ENCODE results near the gene RECK.

Gene RECK

DNA sequence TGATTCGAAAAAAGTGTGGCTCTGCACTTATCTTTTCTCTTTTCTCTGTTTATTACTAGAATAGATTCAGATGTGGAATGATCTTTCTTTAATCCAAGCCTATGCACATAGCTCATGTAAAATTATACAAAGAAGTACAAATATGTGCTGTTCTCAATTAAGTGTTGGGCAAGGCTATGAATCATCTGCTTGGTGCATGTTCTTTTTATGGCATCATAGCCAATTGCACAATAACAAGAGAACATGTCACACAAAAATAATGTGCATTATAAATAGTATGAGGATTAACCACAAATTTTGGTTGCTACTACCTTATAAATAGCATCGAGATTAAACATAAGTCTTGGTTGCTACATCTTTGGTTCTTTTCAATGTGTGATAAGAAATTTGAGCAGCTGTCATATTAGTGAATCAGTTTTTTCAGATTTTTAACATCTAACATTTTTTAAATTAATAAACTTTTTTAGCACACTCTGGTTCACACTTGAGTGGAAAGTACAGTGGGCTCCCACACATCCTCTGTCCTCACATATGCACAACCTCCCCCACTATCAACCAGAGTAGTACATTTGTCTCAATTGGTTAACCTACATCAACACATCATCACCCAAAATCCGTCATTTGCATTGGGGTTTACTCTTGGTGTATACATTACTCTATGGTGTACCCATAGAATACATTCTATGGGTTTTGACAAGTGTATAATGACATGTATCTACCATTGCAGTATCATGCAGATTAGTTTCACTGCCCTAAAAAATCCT lies 6.8 kb upstream of the RECK start:
- no peak for DNase-seq

DNA sequence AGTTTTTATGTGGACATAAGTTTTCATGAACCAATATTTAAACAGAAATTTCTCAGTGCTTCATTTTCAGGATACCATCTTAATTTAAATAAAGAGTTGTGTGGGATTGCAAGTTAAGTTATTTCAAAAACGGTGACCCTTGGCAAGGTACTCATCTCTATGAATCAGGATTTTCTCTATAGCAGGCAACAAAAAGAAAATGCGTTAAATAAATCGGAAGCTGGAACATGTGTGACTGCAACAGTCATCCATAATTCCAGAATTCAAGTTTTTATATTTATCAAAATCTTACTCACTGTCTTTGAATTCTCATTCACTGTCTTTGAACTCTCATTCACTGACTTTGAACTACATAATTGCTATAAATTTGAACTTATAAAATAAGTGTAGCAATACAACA lies 5.8 kb upstream of the RECK start:
- no peak for DNase-seq

GRCh38 chr9:36031774-36032555 lies 4.7 kb upstream of the RECK start:
- DNase-seq = no peak

DNA sequence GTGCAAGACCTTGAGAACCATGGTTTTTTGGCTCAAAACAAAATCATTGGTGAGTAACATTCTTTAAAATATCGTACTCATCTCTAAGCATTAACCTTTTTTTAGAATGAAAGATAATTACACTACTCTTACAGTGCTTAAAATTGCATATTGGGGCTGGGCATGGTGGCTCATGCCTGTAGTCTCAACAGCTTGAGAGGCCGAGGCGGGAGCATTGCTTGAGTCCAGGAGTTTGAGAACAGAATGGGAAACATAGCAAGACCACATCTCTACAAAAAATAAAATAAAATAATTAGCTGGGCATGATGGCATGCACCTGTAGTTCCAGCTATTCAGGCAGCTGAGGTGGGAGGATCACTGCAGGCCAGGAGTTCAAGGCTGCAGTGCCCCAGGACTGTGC lies 2.9 kb upstream of the RECK start:
- no peak for DNase-seq

GRCh38 chr9:36034234-36034633 lies 2.5 kb upstream of the RECK start:
- no peak for DNase-seq

DNA sequence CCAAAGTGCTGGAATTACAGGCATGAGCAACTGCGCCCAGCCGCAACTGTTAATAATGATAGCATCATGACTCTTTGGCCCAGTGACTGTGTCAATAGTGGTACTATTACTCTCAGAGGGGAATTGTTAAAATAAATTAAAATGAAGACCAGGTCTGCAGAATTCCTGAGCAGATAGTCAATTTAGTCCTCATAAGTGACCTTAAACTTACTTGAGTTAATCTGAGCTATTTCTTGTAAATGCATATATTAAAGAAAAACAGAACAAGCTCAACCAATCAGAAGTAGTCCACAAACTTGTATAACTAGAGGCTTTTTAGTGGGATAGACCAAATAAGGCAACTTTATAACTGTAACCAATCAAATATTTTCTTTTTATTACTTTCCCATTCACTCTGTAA lies 1.7 kb upstream of the RECK start:
- no peak for DNase-seq

- no peak for DNase-seq
These were observed 397 bp upstream of the RECK start for GRCh38 chr9:36036253-36036779.

DNA sequence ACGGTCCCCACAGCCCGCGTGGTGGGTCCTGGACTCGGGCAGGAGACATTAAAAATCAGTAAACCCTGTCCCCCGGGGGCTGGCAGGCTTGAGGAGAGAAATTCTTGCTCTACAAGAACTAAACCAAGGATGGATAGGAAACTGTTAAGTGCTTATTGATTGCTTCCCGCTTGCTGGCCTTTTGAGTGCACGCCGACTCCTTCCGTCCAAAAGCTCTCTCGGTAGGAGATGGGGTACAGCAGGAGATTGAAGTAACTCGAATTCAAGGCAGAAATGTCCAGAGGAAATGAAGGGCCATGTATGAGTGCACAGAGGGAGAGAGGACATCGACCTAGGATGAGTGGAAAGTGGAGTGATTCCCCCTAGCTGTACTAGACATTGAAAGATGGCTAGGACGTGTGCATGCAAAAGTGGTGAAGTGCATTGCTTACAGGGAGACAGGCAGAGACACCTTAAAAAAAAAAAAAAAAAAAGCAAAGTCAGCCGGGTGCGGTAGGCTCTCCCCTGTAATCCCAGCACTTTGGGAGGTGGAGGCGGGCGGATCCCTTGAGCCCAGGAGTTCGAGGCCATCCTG lies 923 bp downstream of the RECK start:
- no peak for DNase-seq

DNA sequence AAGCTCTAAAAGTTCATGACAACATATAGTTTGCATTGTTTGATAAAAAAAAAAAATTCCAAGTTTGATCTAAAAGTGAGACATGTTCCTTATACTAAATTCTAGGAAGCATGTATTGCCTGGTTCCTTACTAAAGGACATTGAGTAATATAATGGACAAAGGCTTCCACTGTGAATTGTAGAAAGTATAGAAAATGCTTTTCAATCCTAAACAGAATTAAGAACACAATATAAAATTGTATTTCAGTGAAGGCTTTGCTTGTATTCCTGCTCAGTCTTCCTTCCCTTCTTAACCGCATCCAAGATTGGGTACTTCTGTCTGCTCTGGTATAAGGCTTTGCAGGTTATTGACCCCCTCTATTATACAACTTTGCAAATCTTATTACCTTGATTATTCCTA lies 2.4 kb downstream of the RECK start:
- DNase-seq = no peak

- DNase-seq = no peak
These were observed 3.0 kb downstream of the RECK start for GRCh38 chr9:36039696-36040095.

DNA sequence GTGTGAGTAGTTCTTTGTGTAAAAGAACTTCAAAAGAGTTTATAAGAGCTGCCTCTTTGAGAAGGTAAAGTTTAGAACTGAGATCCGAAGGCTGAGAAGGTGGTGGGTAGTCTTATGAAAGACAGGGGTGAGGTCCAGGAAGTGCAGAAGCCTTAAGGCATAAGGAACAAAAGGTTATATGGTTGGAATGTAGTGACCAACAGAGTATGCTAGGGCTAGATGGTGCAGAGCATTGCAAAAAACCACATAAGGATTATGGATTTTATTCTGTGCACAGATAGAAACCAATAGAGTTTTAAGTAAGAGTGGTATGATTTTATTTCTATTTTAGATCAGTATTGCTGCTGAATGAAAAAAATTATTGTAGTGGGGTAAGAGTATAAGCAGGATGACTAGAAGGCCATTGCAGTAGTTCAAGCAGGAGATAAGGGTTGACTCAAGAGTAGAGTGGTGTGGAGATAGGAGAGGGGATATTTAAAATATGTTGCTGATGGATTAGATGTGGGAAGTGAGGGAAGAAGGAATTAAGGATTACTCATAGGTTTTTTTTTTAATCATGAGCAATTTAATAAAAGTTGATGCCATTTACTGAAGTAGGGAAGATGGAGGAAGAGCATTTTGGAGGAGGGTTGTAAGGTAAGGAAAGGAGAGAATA lies 3.7 kb downstream of the RECK start:
- DNase-seq = no peak

GRCh38 chr9:36041506-36041905 lies 4.8 kb downstream of the RECK start:
- no peak for DNase-seq

DNA sequence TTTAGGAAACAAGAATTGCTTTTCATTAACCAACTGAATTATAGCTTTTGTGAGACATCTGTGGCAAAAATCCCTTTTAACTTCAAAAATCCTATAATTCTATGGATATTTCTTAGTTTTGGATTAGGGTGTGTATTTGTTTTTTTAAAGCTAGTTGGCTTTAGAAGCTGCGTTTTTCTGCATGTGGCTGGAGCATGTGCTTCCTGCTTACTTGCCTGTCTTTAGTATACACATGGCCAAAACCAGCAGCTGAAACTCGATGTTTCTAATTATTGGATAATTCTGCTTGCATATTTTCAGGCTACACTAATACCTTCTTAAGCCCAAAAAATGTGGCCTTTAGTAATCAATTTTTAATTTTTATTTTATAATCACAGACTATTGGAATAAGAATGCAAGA lies 8.9 kb downstream of the RECK start:
- DNase-seq = no peak

GRCh38 chr9:36046923-36047322 lies 10.2 kb downstream of the RECK start:
- DNase-seq = no peak

DNA sequence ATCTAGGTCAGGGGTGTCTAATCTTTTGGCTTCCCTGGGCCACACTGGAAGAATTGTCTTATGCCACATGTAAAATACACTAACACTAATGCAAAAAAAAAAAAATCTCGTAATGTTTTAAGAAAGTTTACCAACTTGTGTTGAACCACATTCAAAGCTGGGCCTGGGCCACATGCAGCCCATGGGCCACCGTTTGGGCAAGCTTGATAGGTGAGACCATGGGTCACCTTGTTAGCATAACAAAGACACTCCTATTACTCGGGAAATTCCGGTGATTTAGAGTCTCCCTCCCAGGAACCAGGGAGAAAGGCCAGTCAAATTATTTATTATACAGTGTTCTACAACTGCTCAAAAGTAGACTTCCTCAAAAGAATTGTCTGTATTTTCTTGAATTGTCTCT lies 12.7 kb downstream of the RECK start:
- no peak for DNase-seq

- DNase-seq = no peak
These were observed 13.8 kb downstream of the RECK start for GRCh38 chr9:36050476-36050875.

DNA sequence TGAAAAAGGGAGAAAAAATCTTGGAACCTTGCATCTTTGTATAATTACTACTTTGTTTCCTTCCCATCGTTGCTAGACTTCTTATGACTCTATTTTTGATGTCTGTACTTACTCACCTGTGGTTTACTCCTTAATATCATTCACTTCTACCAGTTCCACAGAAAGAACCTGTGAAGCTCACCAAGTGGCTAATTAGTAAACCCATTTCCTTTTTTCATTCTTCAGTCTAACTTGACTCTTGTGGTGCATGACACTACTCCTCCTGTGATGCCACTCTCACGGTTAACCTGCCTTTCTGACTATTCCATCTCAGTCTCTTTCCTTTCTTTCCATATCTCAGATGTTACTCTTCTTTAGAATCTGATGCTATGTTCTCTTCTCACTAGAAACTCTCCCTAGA lies 14.6 kb downstream of the RECK start:
- no peak for DNase-seq

- no peak for DNase-seq
These were observed 17.3 kb downstream of the RECK start for GRCh38 chr9:36053971-36054370.

- DNase-seq = no peak
These were observed 20.2 kb downstream of the RECK start for GRCh38 chr9:36056896-36057295.

DNA sequence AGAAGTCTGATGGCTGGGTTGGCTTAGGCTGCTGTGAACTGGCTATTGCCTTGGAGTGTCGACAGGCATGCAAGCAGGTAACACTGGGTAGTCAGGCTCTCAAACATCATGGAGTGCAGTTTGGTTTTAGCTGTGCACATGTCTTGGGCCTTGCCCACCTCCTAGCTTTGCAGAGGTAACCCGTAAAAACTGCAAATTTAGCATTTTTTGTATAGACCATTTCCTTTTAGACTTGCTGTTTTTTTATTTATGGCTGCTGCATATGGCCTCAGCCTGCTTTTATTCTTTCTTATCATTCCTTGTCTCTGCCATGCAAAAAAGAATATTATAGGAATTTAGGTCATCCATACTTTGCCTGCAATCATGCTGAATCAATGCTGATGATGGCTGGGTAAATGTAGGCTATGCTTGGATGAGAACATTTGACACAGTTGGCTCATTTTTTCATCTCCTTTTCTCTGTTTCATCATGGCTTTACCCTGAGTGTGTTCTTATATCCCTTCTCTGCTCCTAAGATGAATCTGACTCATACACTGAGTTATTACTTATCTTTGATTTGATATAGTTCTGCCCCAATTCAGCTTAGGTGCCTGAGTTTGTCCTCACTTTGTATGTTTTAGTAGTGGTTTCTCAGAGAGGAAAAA lies 27.2 kb downstream of the RECK start:
- no peak for DNase-seq

DNA sequence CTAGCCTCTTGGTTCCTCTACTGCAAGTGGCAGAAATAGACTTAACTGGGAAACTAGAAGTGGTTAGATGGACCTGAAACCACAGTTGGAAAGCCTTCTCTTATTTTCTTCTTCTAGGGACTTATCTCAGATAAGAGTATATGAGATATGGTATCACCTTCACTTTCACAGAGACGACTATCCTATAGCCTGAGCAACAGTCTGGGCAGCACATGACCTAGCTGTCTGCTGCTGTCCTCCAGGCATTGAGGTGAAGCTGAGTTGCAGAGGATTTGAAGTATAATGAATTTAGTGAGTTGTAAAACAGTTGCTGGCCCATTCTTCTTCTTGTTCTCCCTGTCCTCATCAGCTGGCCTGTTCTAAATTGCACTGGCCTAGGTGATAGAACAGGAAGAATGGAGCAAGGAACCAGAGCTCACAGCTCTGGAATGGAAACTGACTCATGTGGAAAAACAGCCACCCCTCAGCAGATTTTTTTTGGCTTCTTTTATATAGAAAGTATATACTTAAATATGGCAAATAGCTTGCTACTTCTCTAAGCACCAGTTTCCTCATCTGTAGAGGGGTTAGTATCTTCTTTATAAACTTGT lies 27.8 kb downstream of the RECK start:
- no peak for DNase-seq

DNA sequence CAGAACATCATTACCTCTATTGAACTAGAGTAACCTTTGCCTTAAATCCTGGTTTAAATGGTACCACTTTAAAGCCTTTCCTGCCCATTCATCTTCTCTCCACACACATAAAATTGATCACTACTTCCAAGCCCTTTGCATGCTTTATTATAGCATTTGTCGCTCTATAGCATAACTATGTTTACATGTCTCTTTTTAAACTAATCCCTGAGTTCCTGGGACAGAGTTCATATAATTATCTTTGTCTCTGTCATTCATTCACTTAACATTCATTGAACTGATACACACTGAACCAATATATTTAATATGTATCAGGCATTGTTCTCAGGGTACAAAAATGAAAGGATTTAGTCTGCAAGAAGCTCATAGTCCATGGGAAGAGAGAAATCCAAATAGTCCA lies 37.3 kb downstream of the RECK start:
- DNase-seq = no peak
